Endothelial cell (in vitro differentiated cells): ENCODE results near the gene SLC31A1. TPM values are rescaled to one million over a fixed set of nuclear protein-coding genes. Genes with fewer than 3 reads are reported as not detected.

Experiments
- DNase-seq: peaks from one replicate; pipeline ENCODE4 v3.0.0; 2021; ENCODE audit warnings: low spot score
- H3K27ac Mint-ChIP-seq: one replicate; pipeline ENCODE4 v1.8.0; 2021; ENCODE audit warnings: mixed read lengths, inconsistent platforms; ENCODE audit not compliant: unreplicated experiment
- H3K27me3 Mint-ChIP-seq: one replicate; pipeline ENCODE4 v1.8.0; 2021; ENCODE audit warnings: mild to moderate bottlenecking, moderate library complexity, mixed read lengths, inconsistent platforms; ENCODE audit not compliant: unreplicated experiment
- H3K36me3 Mint-ChIP-seq: one replicate; pipeline ENCODE4 v1.8.0; 2021; ENCODE audit warnings: mild to moderate bottlenecking, low read depth, mixed read lengths, inconsistent platforms; ENCODE audit not compliant: unreplicated experiment
- H3K4me1 Mint-ChIP-seq: one replicate; pipeline ENCODE4 v1.8.0; 2021; ENCODE audit warnings: mild to moderate bottlenecking, mixed read lengths, inconsistent platforms; ENCODE audit not compliant: unreplicated experiment
- H3K4me3 Mint-ChIP-seq: one replicate; pipeline ENCODE4 v1.8.0; 2021; ENCODE audit warnings: mild to moderate bottlenecking, mixed read lengths, inconsistent platforms; ENCODE audit not compliant: unreplicated experiment
- H3K9me3 Mint-ChIP-seq: one replicate; pipeline ENCODE4 v1.8.0; 2021; ENCODE audit warnings: mixed read lengths, inconsistent platforms; ENCODE audit not compliant: unreplicated experiment
- CTCF ChIP-seq: fragments of 200-600 bp; sonication (generic); IDR thresholded peaks from one replicate; pipeline ENCODE4 v1.5.0; 2021; ENCODE audit warnings: antibody characterized with exemption; ENCODE audit not compliant: unreplicated experiment
- total RNA-seq: library from RNA; stranded (reverse); fragmentation: NEBNext Ultra II Directional; extraction: Animal tissue kit (Norgen Biotek cat#: 25700); gene quantifications from one replicate; pipeline ENCODE4 v1.2.1, GENCODE V29; 2021; ENCODE audit not compliant: unreplicated experiment

Gene SLC31A1
- total RNA-seq, 1 donor from 2014 or later, result 23.2 TPM

- H3K27me3 Mint-ChIP-seq, result peaks cover 8% of the 10 kb centered on the region
- no peak for DNase-seq
- TF ChIP-seq CTCF, result no peak
- H3K4me3 Mint-ChIP-seq, result peak overlapping the region; percentile 97
- H3K36me3 Mint-ChIP-seq, result peaks cover 3% of the 10 kb centered on the region
- H3K27ac Mint-ChIP-seq, result no peak overlapping the region
- H3K9me3 Mint-ChIP-seq, result no peaks in the 10 kb centered on the region
- peaks cover 23% of the 10 kb centered on the region for H3K4me1 Mint-ChIP-seq
Observed at GRCh38 chr9:113219969-113220368, 1.4 kb upstream of the SLC31A1 start.

GRCh38 chr9:113220467-113221002 lies 809 bp upstream of the SLC31A1 start:
- peaks cover 8% of the 10 kb centered on the region for H3K27me3 Mint-ChIP-seq
- no peak for TF ChIP-seq CTCF
- H3K27ac Mint-ChIP-seq, result peak overlapping the region; percentile 92
- peaks cover 22% of the 10 kb centered on the region for H3K4me1 Mint-ChIP-seq
- H3K4me3 Mint-ChIP-seq, result peak overlapping the region; percentile 97
- H3K36me3 Mint-ChIP-seq, result peaks cover 3% of the 10 kb centered on the region
- no peaks in the 10 kb centered on the region for H3K9me3 Mint-ChIP-seq
- DNase-seq, result peak; percentile 3

DNA sequence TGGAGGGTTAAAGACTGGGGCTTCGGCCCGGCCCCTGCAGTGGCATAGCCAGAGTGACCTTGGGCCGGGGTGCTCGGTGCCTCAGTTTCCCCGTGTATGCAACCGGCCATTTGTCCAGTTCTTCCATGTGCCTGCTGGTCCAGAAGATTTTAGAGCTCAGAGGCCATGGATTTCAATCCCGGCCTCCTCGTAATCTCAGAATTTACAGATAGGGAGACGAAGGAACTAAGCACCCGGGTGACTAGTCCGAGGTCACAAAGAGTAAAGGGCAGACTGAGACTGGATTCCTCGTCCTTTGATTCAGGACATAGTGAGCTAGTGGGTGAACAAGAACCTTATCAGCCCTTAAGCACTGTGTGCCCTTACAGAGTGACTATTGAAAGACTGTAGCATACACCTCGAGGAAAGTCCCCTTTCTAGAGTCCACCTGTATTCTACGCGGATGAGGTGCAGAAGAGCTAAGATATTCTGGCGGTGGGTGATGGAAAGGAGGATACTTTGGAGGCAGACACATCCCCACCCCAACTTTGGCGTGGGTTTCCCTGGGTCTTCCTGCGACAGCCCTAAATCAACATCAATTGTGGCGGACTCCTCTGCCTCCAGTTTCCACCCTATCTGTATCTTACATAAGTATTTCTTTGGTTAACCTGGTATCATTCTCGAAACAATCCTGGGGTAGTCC lies 597 bp downstream of the SLC31A1 start:
- Mint-ChIP-seq H3K4me3 (peak overlapping the region; percentile 97), H3K4me1 (peaks cover 22% of the 10 kb centered on the region), H3K9me3 (no peaks in the 10 kb centered on the region), H3K36me3 (peaks cover 3% of the 10 kb centered on the region), H3K27me3 (peaks cover 8% of the 10 kb centered on the region), H3K27ac (peak overlapping the region; percentile 6)
- no peak for TF ChIP-seq CTCF
- no peak for DNase-seq

DNA sequence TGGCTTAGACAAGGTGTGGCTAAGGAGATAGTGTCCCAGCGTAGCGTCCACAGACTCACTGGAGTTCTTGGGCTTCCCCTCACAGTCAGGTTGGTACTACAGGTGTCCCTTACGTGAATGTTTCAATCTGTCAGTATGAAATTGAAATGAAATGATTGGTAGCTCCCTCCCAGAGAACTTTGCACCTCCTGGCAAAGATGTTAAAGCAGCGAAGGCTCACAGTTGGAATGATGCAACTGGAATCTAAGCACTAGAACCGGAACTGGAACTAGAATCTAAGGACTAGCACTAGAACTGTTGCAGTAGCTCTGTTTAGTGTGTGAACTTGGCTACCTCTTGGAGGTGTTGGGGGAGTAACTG lies 1.1 kb downstream of the SLC31A1 start:
- Mint-ChIP-seq H3K4me1 (peaks cover 22% of the 10 kb centered on the region), H3K4me3 (peak overlapping the region; percentile 97), H3K27ac (peak overlapping the region; percentile 6), H3K9me3 (no peaks in the 10 kb centered on the region), H3K27me3 (peaks cover 8% of the 10 kb centered on the region), H3K36me3 (peaks cover 3% of the 10 kb centered on the region)
- TF ChIP-seq CTCF, result no peak
- no peak for DNase-seq

- peaks cover 29% of the 10 kb centered on the region for H3K4me1 Mint-ChIP-seq
- H3K27me3 Mint-ChIP-seq, result peaks cover 8% of the 10 kb centered on the region
- DNase-seq, result no peak
- H3K9me3 Mint-ChIP-seq, result no peaks in the 10 kb centered on the region
- TF ChIP-seq CTCF, result no peak
- peaks cover 3% of the 10 kb centered on the region for H3K36me3 Mint-ChIP-seq
- H3K27ac Mint-ChIP-seq, result no peak overlapping the region
- H3K4me3 Mint-ChIP-seq, result no peak overlapping the region
Observed at GRCh38 chr9:113223963-113224362, 2.6 kb downstream of the SLC31A1 start.
